ENCODE data around the gene C19orf25. TPM values are rescaled to one million over a fixed set of nuclear protein-coding genes. Genes with fewer than 3 reads are reported as not detected.

The C19orf25 gene
- total and polyA plus RNA-seq, 2 of the 13 experiments (the other 11 are each of a cell fraction or from before 2014, with no cell fraction given), result 14.2 to 32.4 TPM

DNA sequence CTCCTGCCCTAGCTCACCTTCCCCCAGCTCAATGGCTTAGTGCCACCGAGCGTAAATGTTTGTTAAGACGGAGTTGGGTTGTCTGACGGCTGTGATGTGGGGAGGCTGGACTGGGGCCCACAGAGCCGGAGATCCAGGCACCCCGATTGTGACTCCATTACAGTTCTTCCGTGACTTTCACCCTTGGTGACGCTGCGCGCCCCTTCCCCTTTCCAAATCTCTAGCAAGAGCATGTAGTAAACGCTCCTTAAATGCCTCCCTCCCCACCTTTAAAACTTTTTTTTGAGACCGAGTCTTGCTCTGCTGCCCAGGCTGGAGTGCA, 12.8 kb upstream of the C19orf25 start (continued):
- TF ChIP-seq, protein P1, sequence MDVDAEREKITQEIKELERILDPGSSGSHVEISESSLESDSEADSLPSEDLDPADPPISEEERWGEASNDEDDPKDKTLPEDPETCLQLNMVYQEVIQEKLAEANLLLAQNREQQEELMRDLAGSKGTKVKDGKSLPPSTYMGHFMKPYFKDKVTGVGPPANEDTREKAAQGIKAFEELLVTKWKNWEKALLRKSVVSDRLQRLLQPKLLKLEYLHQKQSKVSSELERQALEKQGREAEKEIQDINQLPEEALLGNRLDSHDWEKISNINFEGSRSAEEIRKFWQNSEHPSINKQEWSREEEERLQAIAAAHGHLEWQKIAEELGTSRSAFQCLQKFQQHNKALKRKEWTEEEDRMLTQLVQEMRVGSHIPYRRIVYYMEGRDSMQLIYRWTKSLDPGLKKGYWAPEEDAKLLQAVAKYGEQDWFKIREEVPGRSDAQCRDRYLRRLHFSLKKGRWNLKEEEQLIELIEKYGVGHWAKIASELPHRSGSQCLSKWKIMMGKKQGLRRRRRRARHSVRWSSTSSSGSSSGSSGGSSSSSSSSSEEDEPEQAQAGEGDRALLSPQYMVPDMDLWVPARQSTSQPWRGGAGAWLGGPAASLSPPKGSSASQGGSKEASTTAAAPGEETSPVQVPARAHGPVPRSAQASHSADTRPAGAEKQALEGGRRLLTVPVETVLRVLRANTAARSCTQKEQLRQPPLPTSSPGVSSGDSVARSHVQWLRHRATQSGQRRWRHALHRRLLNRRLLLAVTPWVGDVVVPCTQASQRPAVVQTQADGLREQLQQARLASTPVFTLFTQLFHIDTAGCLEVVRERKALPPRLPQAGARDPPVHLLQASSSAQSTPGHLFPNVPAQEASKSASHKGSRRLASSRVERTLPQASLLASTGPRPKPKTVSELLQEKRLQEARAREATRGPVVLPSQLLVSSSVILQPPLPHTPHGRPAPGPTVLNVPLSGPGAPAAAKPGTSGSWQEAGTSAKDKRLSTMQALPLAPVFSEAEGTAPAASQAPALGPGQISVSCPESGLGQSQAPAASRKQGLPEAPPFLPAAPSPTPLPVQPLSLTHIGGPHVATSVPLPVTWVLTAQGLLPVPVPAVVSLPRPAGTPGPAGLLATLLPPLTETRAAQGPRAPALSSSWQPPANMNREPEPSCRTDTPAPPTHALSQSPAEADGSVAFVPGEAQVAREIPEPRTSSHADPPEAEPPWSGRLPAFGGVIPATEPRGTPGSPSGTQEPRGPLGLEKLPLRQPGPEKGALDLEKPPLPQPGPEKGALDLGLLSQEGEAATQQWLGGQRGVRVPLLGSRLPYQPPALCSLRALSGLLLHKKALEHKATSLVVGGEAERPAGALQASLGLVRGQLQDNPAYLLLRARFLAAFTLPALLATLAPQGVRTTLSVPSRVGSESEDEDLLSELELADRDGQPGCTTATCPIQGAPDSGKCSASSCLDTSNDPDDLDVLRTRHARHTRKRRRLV (CRISPR knock-in tag; IDR thresholded peaks at IDR 0.05), result 0 out of 2 replicates have a peak, but pooled peaks have one; percentile 14
- TF ChIP-seq ZSCAN21 (CRISPR knock-in tag; IDR thresholded peaks at IDR 0.05; ENCODE audit: borderline replicate concordance), result no peak
- TF ChIP-seq, protein P2, sequence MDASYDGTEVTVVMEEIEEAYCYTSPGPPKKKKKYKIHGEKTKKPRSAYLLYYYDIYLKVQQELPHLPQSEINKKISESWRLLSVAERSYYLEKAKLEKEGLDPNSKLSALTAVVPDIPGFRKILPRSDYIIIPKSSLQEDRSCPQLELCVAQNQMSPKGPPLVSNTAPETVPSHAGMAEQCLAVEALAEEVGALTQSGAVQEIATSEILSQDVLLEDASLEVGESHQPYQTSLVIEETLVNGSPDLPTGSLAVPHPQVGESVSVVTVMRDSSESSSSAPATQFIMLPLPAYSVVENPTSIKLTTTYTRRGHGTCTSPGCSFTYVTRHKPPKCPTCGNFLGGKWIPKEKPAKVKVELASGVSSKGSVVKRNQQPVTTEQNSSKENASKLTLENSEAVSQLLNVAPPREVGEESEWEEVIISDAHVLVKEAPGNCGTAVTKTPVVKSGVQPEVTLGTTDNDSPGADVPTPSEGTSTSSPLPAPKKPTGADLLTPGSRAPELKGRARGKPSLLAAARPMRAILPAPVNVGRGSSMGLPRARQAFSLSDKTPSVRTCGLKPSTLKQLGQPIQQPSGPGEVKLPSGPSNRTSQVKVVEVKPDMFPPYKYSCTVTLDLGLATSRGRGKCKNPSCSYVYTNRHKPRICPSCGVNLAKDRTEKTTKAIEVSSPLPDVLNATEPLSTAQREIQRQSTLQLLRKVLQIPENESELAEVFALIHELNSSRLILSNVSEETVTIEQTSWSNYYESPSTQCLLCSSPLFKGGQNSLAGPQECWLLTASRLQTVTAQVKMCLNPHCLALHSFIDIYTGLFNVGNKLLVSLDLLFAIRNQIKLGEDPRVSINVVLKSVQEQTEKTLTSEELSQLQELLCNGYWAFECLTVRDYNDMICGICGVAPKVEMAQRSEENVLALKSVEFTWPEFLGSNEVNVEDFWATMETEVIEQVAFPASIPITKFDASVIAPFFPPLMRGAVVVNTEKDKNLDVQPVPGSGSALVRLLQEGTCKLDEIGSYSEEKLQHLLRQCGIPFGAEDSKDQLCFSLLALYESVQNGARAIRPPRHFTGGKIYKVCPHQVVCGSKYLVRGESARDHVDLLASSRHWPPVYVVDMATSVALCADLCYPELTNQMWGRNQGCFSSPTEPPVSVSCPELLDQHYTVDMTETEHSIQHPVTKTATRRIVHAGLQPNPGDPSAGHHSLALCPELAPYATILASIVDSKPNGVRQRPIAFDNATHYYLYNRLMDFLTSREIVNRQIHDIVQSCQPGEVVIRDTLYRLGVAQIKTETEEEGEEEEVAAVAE (CRISPR knock-in tag; IDR thresholded peaks at IDR 0.05; ENCODE audit: borderline replicate concordance), result 0 out of 2 replicates have a peak, but pooled peaks have one; percentile 4
